Inferior parietal cortex (tissue), 1 donor: ENCODE data around the gene TENM4.

Experiments used
- DNase-seq: peaks from one replicate; pipeline ENCODE4 v3.0.0-alpha.2; 2016; ENCODE audit errors: extremely low spot score

TENM4 gene

DNA sequence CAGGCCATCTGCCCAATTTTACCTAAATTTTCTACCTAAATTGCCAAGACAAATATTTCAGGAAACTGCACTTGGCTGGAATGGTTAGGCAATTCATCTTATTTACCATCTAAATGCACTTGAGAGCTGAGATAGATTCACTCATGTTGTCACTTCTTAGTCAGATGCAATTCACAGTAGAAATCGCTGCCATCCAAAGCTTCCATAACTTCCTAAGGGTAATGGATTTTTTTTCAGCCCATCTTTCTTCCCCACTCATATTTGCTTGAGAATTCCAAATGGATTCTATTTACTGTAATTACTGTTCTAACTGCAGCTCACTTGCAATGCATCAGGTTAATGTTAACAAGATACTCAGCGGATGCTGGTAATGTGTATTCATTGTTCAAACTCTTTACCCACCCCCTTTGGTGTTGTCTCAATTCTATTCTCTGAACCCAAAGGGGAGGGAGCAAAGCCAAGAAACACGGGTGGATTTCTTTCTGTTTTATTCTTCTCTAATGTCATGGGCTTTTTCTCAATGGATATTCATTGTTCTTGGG is 96.0 kb downstream of the TENM4 start:
- DNase-seq = no peak

DNA sequence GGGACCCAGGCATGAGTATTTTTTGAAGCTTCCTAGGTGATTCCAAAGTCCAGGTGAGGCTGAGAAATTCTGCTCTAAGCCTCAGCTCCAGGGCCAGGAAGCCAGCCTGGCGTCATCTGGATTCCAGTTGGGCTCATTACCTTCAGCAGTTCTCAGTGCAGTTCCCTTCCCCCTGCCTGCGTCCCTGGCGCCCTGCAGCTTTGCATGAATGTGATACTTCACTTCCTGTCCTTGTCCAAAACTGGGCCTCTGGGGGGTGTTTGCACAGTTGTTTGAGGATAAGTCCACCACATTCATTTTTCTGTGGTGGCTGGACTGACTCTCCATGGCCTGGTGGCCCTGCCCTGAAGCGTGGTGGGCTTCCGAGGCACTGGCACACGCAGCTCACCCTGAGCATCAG is 98.1 kb downstream of the TENM4 start:
- no peak for DNase-seq

GRCh38 chr11:79342236-79342635 is 98.6 kb downstream of the TENM4 start:
- DNase-seq = no peak

DNA sequence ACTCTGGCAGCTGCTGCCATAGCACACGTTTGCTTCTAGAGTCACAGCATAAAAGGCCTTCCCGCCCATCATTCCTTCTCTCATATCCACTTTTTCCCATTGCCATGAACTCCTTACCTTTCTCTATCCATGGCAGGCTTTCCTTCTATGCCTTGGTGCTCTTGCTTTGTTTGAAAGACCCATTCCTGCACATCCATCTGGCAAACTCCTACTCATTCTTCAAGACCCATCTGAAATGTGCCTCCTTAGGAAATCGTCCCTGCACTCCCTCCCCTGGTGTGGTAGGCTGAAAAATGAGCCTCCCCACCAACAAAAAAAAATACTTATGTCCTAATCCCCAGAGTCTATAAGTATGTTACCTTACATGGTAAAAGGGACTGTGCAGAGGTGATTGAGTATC is 100.3 kb downstream of the TENM4 start:
- no peak for DNase-seq

GRCh38 chr11:79336797-79337517 is 103.9 kb downstream of the TENM4 start:
- DNase-seq = no peak

DNA sequence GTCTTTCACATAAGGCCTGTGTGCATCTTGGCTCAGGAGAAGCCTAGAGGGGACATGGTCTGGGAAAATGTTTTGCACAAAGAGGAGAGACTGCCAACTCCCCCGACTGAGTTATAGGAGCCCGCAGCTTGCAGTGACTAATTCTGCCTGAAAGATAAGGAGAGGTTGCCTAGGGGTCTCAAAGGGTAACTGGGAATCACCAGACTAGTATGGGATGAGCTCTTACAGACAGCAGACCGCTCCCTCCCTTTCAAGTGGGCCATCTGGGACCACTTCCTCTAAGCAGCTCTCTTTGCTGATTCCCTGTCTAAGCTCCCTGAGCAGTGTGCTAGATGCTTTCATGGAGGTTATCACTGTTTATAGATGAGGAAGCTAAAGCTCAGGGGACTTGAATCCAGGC is 105.1 kb downstream of the TENM4 start:
- no peak for DNase-seq

DNA sequence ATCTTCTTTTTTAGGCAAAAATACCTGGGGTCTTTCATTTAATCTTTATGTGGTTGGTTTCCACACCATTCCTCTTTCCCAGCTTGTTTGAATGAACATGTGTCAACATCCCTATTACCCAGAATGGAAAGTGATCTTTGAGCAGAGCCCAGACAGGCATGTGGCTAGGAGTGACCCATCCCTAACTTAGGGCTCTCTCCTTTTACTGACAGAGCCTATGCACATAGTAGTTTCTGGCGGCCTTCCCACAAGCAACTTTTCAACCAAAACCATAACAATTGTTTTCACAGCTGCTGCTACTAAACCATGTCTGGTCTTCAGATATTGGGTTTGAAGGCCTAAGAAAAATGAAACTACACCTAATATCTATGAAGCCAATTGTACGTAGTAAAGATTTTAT is 107.5 kb downstream of the TENM4 start:
- DNase-seq = no peak

DNA sequence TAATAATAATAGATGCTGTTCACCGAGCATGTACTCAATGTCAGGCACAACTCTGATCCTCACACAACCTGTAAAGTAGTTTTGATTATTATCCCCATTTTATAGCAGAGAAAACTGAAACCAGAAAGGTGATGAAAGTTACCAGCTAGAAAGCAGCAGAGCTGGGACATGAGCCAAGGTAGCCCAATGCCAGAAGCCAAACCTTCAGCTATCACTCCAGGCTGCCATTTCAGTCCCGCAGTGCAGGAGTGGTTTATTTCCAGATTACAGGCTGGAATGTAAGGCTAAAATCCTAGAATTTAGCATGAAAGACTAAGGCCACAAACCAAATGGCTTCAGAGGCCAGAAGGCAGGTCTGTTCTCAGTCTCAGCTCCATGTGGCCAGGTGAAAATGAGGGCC is 108.8 kb downstream of the TENM4 start:
- no peak for DNase-seq

DNA sequence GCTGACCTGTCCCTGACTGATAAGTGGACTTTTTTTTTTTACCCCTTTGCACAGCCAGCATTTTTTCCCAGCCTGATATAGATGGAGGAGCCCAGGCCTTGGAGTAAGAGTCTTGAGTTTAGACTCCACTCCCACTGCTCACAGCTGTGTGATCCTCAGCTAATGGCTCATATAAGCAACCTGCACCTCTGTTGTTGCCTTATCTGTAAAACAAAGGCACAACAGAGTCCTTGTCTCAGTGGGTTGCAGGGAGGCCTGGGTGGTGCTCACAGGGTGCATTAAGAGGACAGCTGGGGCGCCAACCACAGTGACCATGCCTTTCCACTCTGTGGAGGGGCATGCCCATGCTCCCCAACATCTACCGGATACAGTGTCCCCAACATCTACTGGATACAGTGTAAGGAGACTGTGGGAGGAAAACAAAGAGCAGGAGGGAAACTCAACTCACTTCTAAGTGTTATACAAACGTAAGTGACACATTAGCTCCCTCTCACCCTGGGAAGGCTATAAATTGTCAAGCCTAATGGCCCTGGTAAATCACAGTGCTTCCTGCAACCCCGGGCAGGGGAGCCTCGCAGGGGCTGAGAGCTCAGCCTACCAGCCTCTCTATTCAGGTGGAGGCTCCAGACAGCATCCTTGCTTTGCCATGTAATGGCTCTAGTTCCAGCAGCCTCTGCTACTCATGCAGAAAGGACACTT is 109.5 kb downstream of the TENM4 start:
- DNase-seq = no peak

- DNase-seq = no peak
Measured at GRCh38 chr11:79330651-79331050, 110.2 kb downstream of the TENM4 start.

DNA sequence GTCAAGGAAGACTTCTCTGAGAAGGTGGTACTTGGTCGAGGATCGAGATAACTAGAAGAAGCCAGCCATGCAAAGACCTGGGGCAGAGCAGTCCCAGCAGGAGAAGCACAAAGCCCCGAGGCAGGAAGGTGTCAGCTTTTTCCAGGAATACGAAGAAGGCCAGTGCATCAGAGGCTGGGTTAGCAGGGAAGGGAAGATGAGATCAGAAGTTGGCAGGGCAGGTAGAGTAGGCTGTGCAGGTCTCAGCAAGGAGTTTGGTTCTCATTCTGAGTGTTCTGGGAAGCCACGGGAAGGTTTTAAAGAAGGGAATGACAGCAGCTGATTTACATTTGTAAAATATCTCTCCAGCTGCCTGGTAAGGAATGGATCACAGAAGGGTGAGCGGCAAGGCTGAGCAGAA is 111.3 kb downstream of the TENM4 start:
- no peak for DNase-seq

DNA sequence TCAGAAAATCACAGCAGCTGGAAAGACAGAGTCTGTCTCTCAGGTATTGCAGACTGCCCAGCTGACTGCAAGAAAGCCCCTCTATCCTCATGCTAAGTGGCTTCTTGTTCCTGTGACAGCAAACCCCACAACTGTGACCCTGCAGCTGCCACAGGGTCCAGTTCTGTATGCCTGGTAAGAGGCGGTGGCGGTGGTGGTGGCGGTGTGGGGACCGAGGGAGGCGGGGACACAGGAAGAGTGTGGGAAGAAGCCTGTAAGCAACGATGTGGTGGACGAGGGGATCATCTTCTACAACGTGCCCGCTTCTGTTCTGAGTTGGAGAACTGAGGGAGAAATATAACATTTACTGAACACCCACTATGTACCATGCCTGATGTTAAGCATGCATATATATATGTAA is 112.4 kb downstream of the TENM4 start:
- DNase-seq = no peak

GRCh38 chr11:79325851-79326250 is 115.0 kb downstream of the TENM4 start:
- DNase-seq = no peak

GRCh38 chr11:79321263-79321662 is 119.6 kb downstream of the TENM4 start:
- no peak for DNase-seq

GRCh38 chr11:79314906-79315689 is 125.7 kb downstream of the TENM4 start:
- no peak for DNase-seq

DNA sequence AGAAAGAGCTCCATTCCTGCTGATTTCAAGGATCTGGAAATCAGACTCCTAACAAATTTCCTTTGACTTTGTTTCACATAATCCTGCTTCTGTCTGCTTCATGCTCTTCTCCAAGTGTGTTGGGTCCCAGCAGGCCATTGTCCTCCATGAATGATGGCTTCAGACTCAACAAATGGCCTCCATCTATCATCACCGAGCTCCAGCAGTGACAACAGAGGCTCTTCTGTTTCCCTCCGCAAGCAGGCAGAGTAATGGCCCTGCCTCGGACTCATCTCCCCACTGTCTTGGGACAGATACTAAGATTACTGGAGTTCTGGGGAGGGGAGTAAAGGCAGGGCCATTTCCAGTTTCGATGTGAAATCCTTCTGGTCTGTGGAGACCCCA is 127.3 kb downstream of the TENM4 start:
- peak; percentile 56 for DNase-seq

GRCh38 chr11:79312617-79313529 is 128.0 kb downstream of the TENM4 start:
- peak; percentile 14 for DNase-seq

DNA sequence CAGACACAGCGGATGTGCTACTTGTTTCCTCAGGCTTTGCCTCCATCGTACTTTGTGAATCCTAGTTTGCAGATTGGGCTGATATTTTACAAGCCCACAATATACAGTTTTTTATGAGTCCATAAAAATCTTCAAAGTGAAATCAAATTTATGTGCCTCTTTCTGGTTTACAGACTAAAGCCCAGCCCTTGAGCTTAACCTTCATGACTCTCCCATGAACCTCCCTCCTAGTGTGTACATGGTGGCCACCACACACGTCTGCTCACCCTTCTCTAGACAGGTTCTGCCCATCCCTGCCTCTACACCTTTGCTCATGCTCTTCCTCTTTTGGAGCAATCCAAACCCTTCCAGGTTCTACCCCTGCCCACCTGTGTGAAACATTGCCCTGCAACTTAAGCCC is 129.4 kb downstream of the TENM4 start:
- DNase-seq = no peak

DNA sequence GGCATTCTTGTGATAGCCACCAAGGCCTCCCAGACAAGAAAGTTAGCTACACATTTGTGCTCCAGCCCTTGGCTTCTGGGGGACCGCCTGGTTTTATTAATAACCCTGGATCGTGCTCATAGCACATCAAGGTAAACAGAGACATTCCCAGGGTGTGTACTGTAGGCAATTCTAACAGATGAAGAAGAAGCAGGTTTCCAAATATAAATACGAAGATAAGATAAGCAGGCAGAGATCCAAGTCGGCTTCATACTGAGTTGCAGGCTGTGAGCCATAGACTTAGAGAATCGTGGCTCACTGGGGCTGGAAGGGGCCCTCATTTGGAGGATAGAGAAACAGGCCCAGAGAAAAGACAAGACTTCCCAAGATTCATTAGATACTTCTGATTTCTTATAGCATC is 131.4 kb downstream of the TENM4 start:
- DNase-seq = no peak

- no peak for DNase-seq
Measured at GRCh38 chr11:79308429-79308828, 132.4 kb downstream of the TENM4 start.

DNA sequence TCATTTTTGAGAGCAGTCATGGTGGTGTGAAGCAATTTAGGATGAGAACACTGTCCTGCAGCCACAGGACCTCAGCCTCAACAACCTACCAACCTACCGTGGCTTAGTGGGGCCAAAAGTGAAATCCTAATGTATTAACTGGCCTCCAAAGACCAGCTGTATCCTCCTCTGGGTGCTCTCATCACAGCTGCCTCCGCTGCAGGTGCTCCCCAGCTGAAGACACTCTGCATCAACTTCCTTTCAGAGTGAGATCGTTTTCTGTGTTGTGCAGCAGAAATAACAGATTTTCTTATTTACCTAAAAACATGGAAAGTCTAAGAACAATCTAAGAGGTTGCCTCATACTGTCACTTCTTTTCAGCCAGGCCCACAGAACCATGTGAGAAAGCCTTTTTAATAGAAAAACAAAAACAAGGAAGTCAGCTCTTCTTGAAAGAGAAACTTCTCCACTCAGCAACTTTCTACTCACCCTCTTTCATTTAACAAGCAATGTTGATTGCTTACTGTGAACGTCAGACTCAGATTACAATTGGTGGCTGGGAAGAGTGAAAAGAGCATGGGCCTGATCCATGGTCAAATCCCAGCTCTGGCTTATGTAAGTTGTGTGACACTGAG is 136.1 kb downstream of the TENM4 start:
- peak; percentile 25 for DNase-seq
